ENCODE measurements around the gene IL21R.

DNA sequence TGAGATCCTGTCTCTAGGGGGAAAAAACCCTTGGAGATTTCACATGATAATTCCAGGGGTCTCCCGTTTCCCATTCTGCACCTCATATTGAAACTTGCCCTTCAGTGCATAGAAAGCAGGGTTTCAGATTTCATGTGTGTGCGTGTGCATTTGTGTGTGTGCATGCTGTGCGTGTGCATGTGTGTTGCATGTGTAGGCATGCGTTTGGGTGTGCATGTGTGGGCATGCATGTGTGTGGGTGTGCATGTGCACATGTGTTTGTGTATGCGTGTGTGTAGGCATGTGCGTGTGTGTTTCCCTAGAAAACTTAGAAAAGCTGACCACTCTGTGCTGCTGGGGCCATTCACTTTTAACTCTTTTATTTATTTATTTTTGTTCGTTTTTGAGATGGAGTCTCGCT, 40.0 kb downstream of the IL21R start:
- TF ChIP-seq, protein P1, sequence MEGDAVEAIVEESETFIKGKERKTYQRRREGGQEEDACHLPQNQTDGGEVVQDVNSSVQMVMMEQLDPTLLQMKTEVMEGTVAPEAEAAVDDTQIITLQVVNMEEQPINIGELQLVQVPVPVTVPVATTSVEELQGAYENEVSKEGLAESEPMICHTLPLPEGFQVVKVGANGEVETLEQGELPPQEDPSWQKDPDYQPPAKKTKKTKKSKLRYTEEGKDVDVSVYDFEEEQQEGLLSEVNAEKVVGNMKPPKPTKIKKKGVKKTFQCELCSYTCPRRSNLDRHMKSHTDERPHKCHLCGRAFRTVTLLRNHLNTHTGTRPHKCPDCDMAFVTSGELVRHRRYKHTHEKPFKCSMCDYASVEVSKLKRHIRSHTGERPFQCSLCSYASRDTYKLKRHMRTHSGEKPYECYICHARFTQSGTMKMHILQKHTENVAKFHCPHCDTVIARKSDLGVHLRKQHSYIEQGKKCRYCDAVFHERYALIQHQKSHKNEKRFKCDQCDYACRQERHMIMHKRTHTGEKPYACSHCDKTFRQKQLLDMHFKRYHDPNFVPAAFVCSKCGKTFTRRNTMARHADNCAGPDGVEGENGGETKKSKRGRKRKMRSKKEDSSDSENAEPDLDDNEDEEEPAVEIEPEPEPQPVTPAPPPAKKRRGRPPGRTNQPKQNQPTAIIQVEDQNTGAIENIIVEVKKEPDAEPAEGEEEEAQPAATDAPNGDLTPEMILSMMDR (IDR thresholded peaks at IDR 0.05; ENCODE audit: insufficient read depth, low read length) = no peak
- no peak for TF ChIP-seq POLR2AphosphoS5 (IDR thresholded peaks at IDR 0.05; ENCODE audit: low read depth)
- TF ChIP-seq, protein P2, sequence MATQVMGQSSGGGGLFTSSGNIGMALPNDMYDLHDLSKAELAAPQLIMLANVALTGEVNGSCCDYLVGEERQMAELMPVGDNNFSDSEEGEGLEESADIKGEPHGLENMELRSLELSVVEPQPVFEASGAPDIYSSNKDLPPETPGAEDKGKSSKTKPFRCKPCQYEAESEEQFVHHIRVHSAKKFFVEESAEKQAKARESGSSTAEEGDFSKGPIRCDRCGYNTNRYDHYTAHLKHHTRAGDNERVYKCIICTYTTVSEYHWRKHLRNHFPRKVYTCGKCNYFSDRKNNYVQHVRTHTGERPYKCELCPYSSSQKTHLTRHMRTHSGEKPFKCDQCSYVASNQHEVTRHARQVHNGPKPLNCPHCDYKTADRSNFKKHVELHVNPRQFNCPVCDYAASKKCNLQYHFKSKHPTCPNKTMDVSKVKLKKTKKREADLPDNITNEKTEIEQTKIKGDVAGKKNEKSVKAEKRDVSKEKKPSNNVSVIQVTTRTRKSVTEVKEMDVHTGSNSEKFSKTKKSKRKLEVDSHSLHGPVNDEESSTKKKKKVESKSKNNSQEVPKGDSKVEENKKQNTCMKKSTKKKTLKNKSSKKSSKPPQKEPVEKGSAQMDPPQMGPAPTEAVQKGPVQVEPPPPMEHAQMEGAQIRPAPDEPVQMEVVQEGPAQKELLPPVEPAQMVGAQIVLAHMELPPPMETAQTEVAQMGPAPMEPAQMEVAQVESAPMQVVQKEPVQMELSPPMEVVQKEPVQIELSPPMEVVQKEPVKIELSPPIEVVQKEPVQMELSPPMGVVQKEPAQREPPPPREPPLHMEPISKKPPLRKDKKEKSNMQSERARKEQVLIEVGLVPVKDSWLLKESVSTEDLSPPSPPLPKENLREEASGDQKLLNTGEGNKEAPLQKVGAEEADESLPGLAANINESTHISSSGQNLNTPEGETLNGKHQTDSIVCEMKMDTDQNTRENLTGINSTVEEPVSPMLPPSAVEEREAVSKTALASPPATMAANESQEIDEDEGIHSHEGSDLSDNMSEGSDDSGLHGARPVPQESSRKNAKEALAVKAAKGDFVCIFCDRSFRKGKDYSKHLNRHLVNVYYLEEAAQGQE (IDR thresholded peaks at IDR 0.05; ENCODE audit: insufficient replicate concordance, low read depth) = no peak
